GM06990 (cell line): ENCODE results near the gene C3orf33.

Experiments
- DNase-seq: peaks from one replicate; pipeline ENCODE4 v3.0.0-alpha.2; 2011; ENCODE audit not compliant: insufficient read length; ENCODE audit errors: extremely low read depth
- H3K27me3 ChIP-seq: replicated peaks from 2 replicates; pipeline ENCODE4 v1.6.0; 2011; ENCODE audit warnings: low read length; ENCODE audit not compliant: control insufficient read depth, insufficient read depth
- H3K36me3 ChIP-seq: 2 replicates; pipeline ENCODE4 v1.5.1; 2011; ENCODE audit warnings: low read length; ENCODE audit not compliant: control insufficient read depth, insufficient read depth
- H3K4me3 ChIP-seq: replicated peaks from 2 replicates; pipeline ENCODE4 v1.5.1; 2011; ENCODE audit warnings: low read depth, mild to moderate bottlenecking, control low read depth, low read length
- TF ChIP-seq, protein P1 (sequence below): IDR thresholded peaks from 2 replicates; pipeline ENCODE4 v1.5.1; 2011; ENCODE audit warnings: low read length, control low read depth, mild to moderate bottlenecking, inconsistent platforms; ENCODE audit not compliant: insufficient read depth, poor library complexity, severe bottlenecking

Gene C3orf33

GRCh38 chr3:155772801-155773200 lies 33.3 kb downstream of the C3orf33 start:
- DNase-seq = no peak
- Histone ChIP-seq H3K4me3 (no peak overlapping the region), H3K36me3 (no peaks in the 10 kb centered on the region), H3K27me3 (no peaks in the 10 kb centered on the region)
- TF ChIP-seq, protein P1, sequence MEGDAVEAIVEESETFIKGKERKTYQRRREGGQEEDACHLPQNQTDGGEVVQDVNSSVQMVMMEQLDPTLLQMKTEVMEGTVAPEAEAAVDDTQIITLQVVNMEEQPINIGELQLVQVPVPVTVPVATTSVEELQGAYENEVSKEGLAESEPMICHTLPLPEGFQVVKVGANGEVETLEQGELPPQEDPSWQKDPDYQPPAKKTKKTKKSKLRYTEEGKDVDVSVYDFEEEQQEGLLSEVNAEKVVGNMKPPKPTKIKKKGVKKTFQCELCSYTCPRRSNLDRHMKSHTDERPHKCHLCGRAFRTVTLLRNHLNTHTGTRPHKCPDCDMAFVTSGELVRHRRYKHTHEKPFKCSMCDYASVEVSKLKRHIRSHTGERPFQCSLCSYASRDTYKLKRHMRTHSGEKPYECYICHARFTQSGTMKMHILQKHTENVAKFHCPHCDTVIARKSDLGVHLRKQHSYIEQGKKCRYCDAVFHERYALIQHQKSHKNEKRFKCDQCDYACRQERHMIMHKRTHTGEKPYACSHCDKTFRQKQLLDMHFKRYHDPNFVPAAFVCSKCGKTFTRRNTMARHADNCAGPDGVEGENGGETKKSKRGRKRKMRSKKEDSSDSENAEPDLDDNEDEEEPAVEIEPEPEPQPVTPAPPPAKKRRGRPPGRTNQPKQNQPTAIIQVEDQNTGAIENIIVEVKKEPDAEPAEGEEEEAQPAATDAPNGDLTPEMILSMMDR = no peak

DNA sequence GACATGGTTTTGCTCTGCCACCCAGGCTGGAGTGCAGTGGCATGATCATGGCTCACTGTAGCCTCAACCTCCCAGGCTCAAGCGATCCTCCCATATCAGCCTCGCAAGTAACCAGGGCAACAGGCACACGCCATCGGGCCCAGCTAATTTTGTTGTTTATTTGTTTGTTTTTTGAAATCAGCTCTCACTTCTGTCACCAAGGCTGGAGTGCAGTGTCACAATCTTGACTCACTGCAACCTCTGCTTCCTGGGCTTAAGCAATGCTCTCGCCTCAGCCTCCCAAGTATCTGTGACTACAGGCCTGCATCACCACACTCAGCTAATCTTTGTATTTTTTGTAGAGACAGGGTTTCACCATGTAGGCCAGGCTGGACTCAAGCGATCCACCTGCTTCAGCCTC lies 35.0 kb downstream of the C3orf33 start:
- TF ChIP-seq, protein P1 = no peak
- DNase-seq = no peak
- Histone ChIP-seq H3K4me3 (no peak overlapping the region), H3K36me3 (no peaks in the 10 kb centered on the region), H3K27me3 (no peaks in the 10 kb centered on the region)

- DNase-seq = no peak
- Histone ChIP-seq H3K36me3 (no peaks in the 10 kb centered on the region), H3K4me3 (no peak overlapping the region), H3K27me3 (no peaks in the 10 kb centered on the region)
- TF ChIP-seq, protein P1 = no peak
Measured at GRCh38 chr3:155766206-155766605, 39.9 kb downstream of the C3orf33 start.

DNA sequence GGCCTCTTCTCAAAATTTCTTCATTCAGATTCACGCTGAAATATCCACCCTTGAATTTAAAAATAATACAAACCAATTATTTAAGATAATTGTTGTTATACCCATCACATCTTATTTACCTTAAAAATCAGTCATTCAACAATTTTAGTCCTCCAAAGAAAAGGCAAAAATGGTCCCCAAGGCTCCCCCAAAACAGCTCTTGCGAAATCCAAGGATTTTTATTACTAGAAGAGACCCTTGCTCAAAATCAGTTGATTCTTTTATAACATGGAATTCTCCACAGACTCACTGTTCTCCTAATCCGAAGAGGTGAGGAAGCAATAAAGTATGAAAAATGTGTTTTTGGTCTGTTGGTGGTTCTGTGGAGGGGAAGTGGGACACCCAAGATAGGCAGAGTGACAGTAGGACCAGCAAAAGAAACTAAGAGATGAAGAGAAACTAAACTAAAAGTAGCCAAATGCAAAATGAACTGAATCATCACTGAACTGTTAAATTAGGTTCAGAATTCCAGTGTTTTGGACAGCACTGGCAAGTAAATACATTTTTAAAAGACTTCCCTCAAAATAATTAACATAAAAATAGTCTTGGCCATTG lies 42.1 kb downstream of the C3orf33 start:
- H3K4me3 ChIP-seq = no peak overlapping the region
- H3K27me3 ChIP-seq = no peaks in the 10 kb centered on the region
- TF ChIP-seq, protein P1 = no peak
- no peaks in the 10 kb centered on the region for H3K36me3 ChIP-seq
- no peak for DNase-seq

DNA sequence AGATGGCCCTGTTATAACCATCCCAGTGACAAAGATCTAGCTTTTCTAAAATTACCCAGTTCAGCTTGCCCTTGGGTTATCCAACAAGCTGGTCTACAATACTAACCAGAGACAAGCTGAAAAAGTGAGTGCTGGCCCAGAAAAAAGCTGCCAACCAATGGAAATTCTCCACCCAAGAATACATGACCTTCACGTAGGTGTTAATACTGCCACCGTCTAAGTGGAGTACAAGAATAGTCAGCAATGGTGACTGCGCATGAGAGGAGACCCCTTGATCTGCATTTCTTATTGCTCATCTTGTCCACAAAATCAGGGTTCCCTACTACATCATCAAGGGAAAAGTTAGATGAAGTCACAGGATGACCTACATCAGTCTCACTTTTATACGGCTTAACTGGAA lies 45.4 kb downstream of the C3orf33 start:
- Histone ChIP-seq H3K4me3 (no peak overlapping the region), H3K27me3 (no peaks in the 10 kb centered on the region), H3K36me3 (no peaks in the 10 kb centered on the region)
- TF ChIP-seq, protein P1 = no peak
- DNase-seq = no peak

DNA sequence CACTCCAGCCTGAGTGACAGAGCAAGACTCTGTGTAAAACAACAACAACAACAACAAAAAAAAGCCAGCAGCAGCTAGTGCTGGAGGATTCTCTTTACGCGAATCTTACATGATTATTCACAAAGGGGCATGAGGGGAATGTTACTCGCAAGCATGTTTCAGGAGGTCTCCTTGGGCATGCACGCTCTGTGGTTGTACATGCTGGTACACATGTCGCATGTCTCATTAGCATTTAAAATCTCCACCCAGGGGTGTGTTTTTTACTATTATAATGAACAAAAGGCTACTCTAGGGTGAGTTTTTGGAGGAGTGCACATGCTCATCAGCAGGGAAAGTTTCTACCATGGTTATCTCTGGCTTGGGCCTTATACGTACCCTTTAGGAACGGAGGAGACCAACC lies 48.5 kb downstream of the C3orf33 start:
- Histone ChIP-seq H3K36me3 (no peaks in the 10 kb centered on the region), H3K27me3 (no peaks in the 10 kb centered on the region), H3K4me3 (no peak overlapping the region)
- TF ChIP-seq, protein P1 = no peak
- DNase-seq = no peak
